ENCODE results near the gene CFAP100.

CFAP100 gene

DNA sequence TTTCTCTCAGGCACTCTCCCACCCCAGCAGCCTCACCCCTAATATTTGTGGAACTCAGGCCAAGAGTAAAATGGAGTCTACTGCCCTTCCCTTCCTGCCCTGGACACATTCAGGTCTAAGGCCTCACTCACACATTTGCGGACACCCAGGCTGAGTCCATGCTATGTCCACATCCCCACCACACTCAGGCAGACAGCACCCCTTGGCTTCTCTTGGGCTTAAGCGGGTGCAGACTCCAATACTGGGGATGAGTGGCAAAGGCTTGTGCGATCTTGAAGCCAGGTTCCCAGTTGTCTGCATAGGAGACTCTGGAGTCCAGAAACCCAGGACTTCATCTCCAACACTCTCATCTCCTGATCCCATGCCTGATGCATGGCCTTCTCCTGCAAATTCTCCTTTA is 17.5 kb upstream of the CFAP100 start:
- no peak for DNase-seq

DNA sequence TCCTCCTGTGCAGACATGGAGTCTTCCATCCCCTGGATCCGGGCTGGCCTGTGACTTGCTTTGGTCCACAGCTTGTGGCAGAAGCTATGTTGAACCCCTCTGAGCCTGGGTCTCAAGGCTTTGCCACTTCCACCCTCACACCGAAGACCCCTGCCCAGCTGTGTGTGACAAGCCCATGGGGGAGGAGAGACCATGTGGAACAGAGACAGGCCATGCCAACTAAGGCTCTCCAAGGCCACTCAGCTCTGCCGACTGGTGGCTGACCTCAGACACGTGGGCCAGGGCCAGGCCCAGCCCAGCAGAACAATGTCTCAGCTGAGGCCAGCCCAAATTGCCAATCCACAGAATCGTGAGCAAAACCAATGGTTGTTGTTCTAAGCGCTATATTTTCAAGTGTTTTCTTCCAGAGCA is 16.4 kb upstream of the CFAP100 start:
- no peak for DNase-seq

DNA sequence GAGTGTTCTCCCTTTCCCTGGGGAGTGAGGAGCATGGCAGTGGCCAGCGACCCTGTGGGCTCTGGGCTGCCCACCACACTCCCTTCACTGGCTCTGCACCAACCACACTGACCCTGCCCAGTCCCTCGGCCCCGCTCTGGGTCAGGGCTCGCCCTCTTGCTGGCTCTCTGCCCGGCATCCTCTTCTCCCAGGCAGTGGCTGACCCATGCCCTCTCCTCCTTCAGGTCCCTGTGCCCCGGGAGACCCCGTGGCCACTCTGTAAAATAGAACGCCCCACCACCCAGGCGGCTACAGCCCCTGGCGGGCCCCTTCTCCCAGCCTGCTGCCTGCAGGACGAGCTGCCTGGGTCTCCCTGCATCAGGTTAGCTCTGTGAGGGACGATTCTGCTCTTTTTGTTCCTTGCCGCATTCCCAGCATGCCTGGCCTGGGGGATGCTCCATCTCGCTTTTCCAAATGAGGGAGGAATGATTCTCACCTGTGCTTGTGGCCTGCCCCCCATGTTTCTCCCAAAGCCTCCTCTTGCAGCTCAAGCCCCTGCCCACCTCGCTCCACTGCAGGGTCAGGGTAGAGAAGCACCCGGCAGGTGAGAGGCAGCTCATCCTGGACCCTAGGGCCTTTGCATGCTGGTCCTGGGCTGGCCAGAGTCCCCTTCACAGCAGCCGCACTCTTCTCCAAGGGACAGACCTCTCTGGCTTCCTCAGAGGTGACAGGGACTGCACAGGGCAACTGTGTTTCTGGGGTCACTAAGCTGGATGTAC is 14.5 kb upstream of the CFAP100 start:
- no peak for DNase-seq

DNA sequence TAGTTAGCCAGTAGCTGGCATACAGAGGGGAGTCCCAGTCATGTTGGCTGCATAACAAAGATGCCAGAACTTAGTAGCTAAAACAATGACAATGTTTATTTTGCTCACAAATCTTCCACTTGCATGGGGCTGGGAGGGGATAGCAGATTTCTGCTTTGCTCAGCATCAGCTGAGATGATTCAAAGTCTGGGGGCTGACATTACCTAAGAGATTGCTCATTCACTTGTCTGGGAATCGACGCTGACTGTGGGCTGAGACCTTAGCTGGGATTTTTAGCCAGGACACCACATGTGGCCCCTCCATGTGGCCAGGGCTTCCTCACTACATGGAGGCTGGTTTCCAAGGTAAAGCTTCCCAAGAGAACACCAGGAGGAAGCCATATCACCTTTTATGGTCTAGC is 12.7 kb upstream of the CFAP100 start:
- no peak for DNase-seq

DNA sequence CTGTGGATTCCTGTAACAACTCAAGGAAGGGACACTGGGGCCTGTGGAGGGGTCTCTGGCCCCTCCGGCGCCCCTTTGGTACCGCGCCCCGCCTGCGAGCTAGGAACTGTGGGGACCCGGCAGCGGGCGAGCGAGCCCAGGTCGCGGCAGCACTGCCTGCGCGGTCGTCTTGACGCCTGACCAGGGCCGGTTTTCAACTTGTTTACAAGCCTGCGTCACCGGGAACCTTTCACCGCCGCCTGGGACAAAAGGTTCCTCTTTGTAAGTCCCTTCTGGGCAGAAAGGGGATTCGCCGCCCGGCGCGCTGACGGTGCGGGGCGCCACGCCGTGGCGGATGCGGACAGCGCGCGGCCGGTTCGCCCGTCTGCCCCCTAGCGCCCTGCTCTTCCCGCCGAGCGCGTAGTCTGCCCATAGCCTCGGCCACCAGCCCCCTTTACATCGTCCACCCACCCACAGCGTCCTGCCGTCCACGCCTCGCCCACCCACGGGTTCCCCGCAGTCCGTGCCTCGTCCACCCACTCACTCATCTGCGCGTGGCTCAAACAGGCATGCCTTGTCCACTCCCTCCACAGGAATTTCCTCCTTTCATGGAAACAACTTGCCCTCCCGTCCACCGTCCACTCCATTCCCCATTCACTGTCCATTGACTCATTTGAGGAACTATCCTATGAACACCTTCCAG is 5.5 kb upstream of the CFAP100 start:
- peak; percentile 74 for DNase-seq

DNA sequence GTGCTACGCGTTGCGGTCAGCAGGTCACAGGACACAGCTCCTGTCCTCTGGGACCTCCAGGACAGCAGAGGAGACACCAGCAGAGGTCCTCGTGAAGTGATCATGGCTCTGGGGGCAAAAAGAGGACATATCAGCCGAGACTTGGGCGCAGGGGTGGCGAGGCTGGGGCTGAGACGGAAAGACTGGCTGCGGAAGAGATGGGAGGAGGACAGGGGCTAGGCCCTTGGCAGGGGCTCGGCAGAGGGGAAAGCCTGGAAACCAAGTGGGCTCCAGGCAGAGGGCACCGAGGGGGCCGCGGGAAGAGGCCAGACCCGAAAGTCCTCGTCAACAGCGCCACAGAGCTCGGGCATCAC is 4.9 kb upstream of the CFAP100 start:
- DNase-seq: no peak

- DNase-seq: no peak
These were observed 4.5 kb upstream of the CFAP100 start for GRCh38 chr3:126390201-126390600.

DNA sequence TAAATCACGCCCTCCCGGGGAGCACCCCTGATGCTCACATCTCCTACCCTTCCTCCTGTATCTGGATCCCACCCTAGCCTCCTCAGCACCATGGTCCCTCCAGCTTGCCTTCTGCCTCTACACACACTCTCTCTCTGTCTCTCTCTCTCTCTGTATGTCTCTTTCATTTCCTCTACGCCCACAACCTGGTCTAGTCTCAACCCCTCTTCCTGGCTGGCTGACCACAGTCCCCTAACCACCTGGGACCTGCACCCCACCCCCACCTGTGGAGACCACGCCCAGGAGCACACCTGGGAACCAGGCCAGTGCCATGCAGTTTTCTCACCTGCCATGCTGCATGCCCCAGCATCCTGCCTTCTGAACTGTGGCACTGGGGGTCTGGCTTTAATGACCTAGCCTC is 4.0 kb upstream of the CFAP100 start:
- no peak for DNase-seq

- DNase-seq: no peak
These were observed 3.1 kb upstream of the CFAP100 start for GRCh38 chr3:126391631-126392030.

DNA sequence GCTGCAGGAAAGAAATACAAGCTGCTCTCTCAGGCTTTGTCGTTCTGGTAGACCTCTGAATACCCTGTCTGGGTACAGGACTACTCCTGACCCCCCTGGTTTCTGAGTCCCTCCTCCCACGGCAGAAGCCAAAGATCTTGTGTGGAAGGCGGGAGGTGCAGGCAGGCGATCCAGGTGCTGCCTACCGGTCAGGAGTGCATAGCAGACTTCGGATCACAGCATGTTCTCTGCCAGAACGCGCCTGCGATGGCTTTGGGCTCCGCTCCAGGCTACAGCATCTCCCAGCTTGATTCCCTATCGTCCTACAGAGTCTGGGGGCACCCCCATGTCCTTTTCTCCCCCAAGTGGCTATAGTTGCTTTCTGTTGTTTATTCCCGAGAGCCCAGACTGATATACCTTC is 2.5 kb upstream of the CFAP100 start:
- DNase-seq: no peak

- no peak for DNase-seq
These were observed 1.1 kb upstream of the CFAP100 start for GRCh38 chr3:126393563-126393962.

GRCh38 chr3:126394977-126395321 is 240 bp downstream of the CFAP100 start:
- no peak for DNase-seq

GRCh38 chr3:126395846-126396513 is 1.3 kb downstream of the CFAP100 start:
- DNase-seq: no peak

GRCh38 chr3:126396536-126396935 is 1.8 kb downstream of the CFAP100 start:
- no peak for DNase-seq

DNA sequence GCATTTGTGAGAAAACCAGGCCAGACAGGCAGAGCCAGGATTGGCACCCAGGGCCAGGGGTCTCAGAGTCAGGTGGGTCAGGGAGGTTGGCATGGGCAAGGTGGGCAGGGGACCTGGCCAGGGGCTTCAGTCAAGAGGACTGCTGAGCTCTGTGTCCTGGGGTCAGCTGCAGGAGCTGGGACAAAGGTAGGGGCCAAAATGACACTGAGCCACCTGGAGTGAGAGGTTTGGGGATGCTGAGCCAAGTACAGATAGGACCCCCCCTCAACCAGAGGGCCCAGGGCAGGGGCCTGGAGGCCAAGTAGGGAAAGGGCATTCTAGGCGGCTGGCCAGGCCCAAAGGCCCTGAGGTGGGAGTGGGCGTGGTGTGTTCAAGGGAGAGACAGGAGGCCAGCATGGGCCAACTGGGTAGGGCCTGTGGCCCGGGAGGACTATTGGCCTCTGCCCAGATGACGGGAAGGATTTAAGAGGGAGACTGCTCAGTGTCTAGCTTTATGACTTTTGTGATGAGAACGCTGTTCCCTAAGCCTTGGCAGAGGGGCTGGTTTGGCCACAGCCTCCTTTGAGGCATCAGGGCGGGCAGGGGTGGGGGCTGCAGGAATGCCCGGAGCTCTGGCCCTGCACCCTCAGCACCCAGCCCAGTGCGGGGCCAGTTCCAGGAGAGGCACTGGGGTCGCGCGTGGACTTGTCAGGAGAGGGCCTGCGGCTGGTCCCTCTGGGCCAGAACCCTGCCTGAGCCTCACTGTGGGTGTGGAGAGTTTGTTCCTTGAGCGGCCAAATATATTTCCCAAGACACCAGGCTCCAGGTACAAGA is 3.1 kb downstream of the CFAP100 start:
- DNase-seq: no peak

- DNase-seq: no peak
These were observed 4.0 kb downstream of the CFAP100 start for GRCh38 chr3:126398423-126399350.

DNA sequence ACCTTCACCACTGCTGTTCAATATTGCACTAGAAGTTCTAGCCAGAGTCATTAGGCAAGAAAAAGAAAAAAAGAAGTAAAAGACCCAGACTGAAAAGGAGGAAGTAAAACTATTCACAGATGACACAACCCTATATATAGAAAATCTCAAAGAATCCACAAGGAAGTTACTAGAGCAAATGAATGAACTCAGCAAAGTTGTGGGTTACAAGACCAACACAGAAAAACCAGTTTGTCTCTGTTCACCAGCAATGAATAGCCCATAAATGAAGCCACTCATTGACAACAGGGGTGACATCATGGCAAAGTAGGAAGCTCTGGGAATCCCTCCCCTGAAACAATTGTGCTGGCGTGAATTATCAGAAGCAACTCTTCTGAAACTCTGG is 4.6 kb downstream of the CFAP100 start:
- no peak for DNase-seq

DNA sequence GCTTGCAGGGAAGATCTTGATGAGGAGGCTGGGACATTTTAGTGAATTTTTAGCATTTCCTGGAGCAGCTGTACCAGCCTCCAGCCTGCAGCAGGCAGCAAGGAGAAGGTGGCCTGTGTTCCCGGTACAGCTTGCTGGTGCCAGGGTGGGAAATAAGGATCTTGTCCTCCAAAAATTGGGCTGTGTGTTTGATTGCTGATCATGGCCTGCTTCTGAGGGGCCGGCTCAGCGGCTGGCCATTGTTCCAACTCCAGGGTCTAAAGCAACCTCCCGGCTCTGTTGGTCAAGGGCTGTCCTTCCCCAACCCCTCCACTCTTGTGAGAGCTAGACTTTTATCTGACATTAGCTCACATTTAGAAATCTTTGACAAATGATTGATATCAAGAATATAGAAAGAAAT is 5.0 kb downstream of the CFAP100 start:
- DNase-seq: no peak

DNA sequence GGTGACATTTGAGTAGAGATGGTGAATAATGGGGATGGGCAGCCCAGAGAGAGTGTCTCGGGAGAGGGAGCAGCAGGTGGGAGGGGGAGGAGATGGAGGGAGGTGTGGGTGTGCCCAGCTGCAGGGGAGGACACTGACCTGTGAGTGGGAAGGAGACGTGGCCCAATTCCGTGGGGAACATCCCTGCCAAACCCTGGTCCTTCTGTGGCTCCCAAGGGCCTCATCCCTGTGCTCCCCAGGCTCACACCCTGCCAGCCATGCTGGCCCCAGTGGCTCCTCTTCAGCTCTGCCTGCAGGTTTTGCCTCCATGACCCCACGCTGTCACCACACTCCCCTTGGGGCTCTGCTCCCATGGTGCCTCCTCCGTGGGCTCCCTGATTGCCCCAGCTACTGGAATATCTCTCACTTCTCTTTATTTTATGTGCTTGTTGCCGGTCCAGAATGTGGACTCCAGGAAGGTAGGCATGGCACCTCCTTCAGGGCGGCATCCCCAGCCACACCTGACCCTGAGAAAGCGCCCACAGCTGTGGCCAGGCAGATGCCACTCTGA is 7.0 kb downstream of the CFAP100 start:
- DNase-seq: no peak

- DNase-seq: no peak
These were observed 7.5 kb downstream of the CFAP100 start for GRCh38 chr3:126402178-126402577.

DNA sequence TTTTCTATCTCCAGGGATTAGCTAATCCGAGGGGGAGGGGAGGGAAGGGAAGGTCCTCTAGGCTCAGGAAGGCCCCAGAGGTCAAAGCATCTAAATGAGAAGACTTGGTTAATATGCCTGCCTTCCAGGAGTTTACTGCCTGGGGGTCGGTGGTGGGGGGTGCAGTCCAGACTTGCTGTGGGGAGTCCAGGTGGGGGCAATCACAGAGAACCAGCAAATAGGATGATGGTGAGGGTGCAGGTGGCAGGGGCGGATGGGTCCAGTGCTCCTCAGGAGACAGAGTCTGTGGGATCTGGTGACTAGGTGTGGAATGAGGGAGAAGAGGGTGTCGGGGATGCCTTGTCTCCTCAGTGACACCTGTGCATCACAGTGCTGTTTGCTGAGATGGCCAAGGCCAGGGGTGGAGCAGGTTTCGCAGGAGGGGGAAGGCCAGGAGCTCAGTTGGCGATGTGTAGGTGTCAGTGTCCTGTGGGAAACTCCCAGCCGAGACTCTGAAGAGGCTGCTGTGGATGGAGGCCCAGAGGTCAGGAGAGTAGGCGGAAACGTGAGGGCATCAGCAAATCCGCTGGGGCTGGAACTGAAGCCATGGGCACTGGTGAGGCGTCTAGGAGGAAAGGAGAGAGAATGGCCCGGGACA is 8.1 kb downstream of the CFAP100 start:
- DNase-seq: no peak

Measured in fibroblast of skin of abdomen (primary cell).